MCF 10A (cell line): Measurements from ENCODE around the gene CCL18. TPM values are rescaled to one million over a fixed set of nuclear protein-coding genes. Genes with fewer than 3 reads are reported as not detected.
"Not testable (repeated sequence)": the region's sequence is repeated elsewhere in the genome, so short reads cannot be mapped to it uniquely, and the experiment has no call there.

Source experiments
- BruUV-seq: library from RNA; stranded (reverse); fragments of 400-500 nt; replicated peaks from 2 replicates; lab custom pipeline; 2021; lab: Mats Ljungman, UMichigan
- CTCF ChIA-PET: fragments of 300-600 bp; sonication (Branson Sonifier 250); formaldehyde crosslinking; extraction: SDS; loops from one replicate; lab custom pipeline; 2021; ENCODE audit warnings: antibody characterized with exemption, inconsistent platforms; lab: Yijun Ruan, JAX
- POLR2A ChIA-PET: fragments of 300-600, 350-650 bp; sonication (Branson Sonifier 250); formaldehyde crosslinking; extraction: SDS; loops from one replicate; lab custom pipeline; 2020; ENCODE audit warnings: antibody characterized with exemption, inconsistent platforms; lab: Yijun Ruan, JAX
- DNase-seq: peaks from one replicate; pipeline ENCODE4 v3.0.0-alpha.2; 2018; ENCODE audit not compliant: unreplicated experiment
- H3K27ac Mint-ChIP-seq: one replicate; pipeline ENCODE4 v1.8.0; 2022; ENCODE audit warnings: mild to moderate bottlenecking, low read depth, mixed read lengths; ENCODE audit not compliant: unreplicated experiment
- H3K27me3 Mint-ChIP-seq: one replicate; pipeline ENCODE4 v1.8.0; 2022; ENCODE audit warnings: mixed read lengths; ENCODE audit not compliant: insufficient read depth, unreplicated experiment
- H3K36me3 Mint-ChIP-seq: one replicate; pipeline ENCODE4 v1.8.0; 2022; ENCODE audit warnings: mild to moderate bottlenecking, moderate library complexity, mixed read lengths; ENCODE audit not compliant: insufficient read depth, unreplicated experiment
- H3K4me1 Mint-ChIP-seq: one replicate; pipeline ENCODE4 v1.8.0; 2022; ENCODE audit warnings: mixed read lengths; ENCODE audit not compliant: insufficient read depth, unreplicated experiment
- H3K4me3 Mint-ChIP-seq: one replicate; pipeline ENCODE4 v1.8.0; 2022; ENCODE audit warnings: mild to moderate bottlenecking, moderate library complexity, mixed read lengths; ENCODE audit not compliant: unreplicated experiment
- H3K9me3 Mint-ChIP-seq: one replicate; pipeline ENCODE4 v1.8.0; 2022; ENCODE audit warnings: mixed read lengths; ENCODE audit not compliant: unreplicated experiment
- intact Hi-C: fragments of 100-400 bp; cut with micrococcal nuclease; formaldehyde crosslinking; loops from 2 replicates; pipeline ENCODE4 v1.14.1; 2022
- total RNA-seq: library from RNA; stranded (reverse); gene quantifications from 2 replicates; pipeline ENCODE4 v1.2.3, GENCODE V29; 2022
- TF ChIP-seq, protein P1 (sequence below): fragments of 200-600 bp; IDR thresholded peaks from one replicate; pipeline ENCODE4 v1.8.0; 2022; ENCODE audit warnings: antibody characterized with exemption, mild to moderate bottlenecking; ENCODE audit not compliant: unreplicated experiment

Gene CCL18
- total RNA-seq, 1 experiment from 2014 or later, result not detected

DNA sequence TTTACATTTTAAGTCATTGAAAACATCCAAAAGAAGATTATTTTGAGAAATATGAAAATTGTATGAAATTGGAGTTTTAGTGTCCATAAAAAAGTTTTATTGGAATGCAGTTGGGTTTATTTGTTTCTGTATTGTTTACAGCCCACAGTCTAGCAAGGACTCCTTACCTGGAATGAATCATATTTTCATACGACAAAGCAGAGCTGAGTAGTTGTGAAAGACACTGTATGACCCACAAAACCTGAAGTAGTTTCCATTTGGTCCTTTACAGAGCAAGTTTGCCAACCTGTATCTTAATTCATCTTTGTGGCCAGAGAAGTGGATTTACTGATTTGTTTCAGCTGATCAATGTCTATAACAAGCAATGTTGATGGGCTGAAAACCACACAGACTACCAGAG is 10.3 kb downstream of the CCL18 start:
- BruUV-seq, result no TSS peak
- no peaks in the 10 kb centered on the region for H3K36me3 Mint-ChIP-seq
- intact Hi-C loops, result loop anchor here (10.0 kb wide), 1 partner anchor 60 kb away; no protein-coding TSS in a partner anchor

DNA sequence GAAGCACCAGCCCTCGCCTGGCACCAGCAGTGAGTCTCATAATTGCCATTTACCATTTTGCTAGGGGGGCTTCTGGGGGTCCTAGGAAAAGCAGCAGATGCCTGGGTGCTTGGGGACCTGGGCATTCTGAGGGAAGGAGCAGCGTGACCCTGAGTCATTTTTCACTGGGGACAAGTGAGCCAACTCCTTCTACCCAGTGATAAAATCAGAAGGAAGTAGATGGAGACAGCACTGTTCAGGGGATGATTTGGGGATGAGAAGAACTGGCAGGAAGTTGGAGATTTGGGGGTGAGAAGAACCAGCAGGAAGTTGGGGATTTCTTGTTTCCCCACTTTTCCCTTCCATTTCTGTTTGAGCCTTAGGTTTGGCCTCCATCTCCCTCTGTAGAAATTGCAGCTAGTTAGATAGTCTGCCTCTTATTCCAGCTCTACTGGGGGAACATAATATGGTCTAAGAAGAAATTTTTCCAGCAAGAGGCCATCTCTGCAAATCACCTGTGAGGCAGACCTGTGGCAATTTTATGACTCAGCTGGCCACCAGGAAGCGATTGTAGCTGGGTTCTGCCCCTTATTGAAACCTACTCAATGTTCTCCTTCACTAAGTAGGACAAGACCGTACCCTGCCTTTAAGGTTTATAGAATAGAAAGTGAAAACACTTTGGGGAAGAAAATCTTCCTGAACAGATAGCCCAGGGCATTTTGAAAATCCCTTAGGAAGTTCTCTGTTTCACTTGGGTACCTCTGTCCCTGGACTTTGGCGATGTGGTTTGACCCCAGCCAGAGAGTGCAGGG is 17.8 kb downstream of the CCL18 start:
- DNase-seq, POLR2A ChIA-PET, H3K27ac Mint-ChIP-seq, H3K4me3 Mint-ChIP-seq, BruUV-seq, intact Hi-C loops, H3K36me3 Mint-ChIP-seq, H3K9me3 Mint-ChIP-seq, H3K4me1 Mint-ChIP-seq: not testable (repeated sequence)
- CTCF ChIA-PET, result interaction anchor here (0.7 kb wide), 1 partner anchor 111 kb away, joined by 3 read pairs; no protein-coding TSS in a partner anchor
- peaks cover 51% of the 10 kb centered on the region for H3K27me3 Mint-ChIP-seq

More for the DNA sequence above, 10.3 kb downstream of the CCL18 start:
- TF ChIP-seq, protein P1, sequence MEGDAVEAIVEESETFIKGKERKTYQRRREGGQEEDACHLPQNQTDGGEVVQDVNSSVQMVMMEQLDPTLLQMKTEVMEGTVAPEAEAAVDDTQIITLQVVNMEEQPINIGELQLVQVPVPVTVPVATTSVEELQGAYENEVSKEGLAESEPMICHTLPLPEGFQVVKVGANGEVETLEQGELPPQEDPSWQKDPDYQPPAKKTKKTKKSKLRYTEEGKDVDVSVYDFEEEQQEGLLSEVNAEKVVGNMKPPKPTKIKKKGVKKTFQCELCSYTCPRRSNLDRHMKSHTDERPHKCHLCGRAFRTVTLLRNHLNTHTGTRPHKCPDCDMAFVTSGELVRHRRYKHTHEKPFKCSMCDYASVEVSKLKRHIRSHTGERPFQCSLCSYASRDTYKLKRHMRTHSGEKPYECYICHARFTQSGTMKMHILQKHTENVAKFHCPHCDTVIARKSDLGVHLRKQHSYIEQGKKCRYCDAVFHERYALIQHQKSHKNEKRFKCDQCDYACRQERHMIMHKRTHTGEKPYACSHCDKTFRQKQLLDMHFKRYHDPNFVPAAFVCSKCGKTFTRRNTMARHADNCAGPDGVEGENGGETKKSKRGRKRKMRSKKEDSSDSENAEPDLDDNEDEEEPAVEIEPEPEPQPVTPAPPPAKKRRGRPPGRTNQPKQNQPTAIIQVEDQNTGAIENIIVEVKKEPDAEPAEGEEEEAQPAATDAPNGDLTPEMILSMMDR, result no peak
- Mint-ChIP-seq H3K27ac (no peak overlapping the region), H3K4me1 (no peaks in the 10 kb centered on the region), H3K4me3 (no peak overlapping the region), H3K27me3 (peaks cover 26% of the 10 kb centered on the region), H3K9me3 (no peaks in the 10 kb centered on the region)
- no peak for DNase-seq
- CTCF ChIA-PET, result interaction anchor here (0.5 to 2.6 kb wide), 5 partner anchors 16 to 105 kb away, joined by 3 to 14 read pairs (median 3); no protein-coding TSS in a partner anchor
- POLR2A ChIA-PET, result interaction anchor here (0.7 kb wide), 1 partner anchor 19 kb away, joined by 3 read pairs; no protein-coding TSS in a partner anchor

DNA sequence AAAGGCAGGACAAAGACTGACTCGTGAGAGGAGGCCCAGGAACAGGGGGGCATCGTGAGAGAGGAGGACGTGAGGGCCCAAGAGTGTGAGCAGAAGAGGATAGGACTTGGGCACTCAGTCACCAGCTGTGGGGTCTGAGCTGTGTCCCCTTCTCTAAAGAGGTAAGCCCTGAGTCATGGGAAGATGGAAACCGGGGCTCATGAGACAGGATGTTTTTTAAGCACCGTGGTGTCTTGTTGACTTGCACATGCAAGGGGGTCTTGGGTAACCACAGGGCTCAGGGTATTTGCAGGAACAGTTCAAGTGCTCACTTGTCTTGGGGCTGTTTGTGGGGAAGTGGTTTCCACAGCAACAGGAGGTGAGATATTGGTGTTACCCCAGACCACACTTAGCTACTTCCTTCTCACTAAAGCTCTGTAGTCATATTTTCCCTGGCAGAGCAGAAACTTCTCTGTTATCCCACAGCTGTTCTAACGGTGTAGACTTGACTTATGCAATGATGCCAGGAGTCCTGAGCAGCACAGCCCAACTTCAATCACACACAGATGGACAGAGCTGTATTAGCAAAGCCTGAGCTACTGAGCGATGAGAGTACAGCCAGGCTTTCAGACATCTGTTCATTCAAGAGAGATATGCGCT is 18.5 kb downstream of the CCL18 start:
- H3K9me3 Mint-ChIP-seq, H3K27ac Mint-ChIP-seq, CTCF ChIA-PET, H3K4me1 Mint-ChIP-seq, intact Hi-C loops, DNase-seq, H3K36me3 Mint-ChIP-seq, H3K4me3 Mint-ChIP-seq, POLR2A ChIA-PET, BruUV-seq: not testable (repeated sequence)
- H3K27me3 Mint-ChIP-seq, result peaks cover 50% of the 10 kb centered on the region

DNA sequence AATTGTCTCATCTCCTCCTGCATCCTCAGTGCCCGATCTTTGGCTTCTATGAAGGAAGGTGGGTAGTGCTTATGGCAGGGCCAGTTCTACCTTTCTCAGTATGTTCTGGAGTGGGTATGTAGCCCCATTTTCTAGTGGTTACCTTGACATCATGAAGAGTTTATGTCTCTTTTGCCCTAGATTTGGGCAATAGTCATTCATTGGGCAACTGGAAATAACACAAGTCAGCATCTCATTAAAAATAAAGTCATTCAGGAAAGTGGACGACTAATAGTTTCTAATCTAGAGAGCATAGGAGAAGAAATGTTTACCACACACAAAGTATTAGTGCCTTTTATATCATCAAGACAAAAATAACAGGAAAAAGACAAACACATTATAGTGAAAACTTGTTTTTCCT is 19.6 kb downstream of the CCL18 start:
- H3K4me3 Mint-ChIP-seq, DNase-seq, H3K27ac Mint-ChIP-seq, H3K4me1 Mint-ChIP-seq, POLR2A ChIA-PET, H3K36me3 Mint-ChIP-seq, BruUV-seq, intact Hi-C loops, H3K9me3 Mint-ChIP-seq, CTCF ChIA-PET: not testable (repeated sequence)
- peaks cover 51% of the 10 kb centered on the region for H3K27me3 Mint-ChIP-seq

DNA sequence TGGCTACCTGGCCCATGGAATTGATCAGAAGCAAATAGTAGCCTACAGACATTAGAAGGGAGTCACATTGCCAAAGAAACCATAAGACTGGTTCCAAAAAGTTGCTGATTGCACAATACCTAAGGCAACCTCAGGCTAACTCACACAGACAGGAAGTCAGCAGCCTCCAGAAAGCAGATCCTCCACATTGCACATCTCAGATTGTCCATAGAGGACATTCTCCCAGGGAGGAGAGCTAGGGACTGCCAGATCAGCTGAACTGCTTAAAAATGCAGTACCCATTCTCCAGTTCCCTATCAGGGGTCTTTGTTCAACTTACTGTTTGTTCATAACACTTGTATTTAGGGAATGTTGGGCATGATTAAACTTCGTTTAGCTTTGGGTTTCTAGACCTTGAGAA is 21.7 kb downstream of the CCL18 start:
- no peaks in the 10 kb centered on the region for H3K4me1 Mint-ChIP-seq
- BruUV-seq, result no TSS peak
- no peak overlapping the region for H3K4me3 Mint-ChIP-seq
- intact Hi-C loops, result no loop called here
- no peak overlapping the region for H3K27ac Mint-ChIP-seq
- peak; percentile 54 for DNase-seq
- peaks cover 72% of the 10 kb centered on the region for H3K27me3 Mint-ChIP-seq
- ChIA-PET POLR2A (interaction anchor here (0.6 kb wide), 1 partner anchor 13 kb away, joined by 3 read pairs; no protein-coding TSS in a partner anchor), CTCF (interaction anchor here (0.6 to 1.4 kb wide), 2 partner anchors 13 to 110 kb away, joined by 3 to 4 read pairs; no protein-coding TSS in a partner anchor)
- no peaks in the 10 kb centered on the region for H3K9me3 Mint-ChIP-seq
- no peaks in the 10 kb centered on the region for H3K36me3 Mint-ChIP-seq
- TF ChIP-seq, protein P1, result no peak
